Measurements from ENCODE around the gene CBFA2T3.

CBFA2T3 gene

GRCh38 chr16:88863426-88863825 is 113.6 kb downstream of the CBFA2T3 start:
- TF ChIP-seq, protein P1, sequence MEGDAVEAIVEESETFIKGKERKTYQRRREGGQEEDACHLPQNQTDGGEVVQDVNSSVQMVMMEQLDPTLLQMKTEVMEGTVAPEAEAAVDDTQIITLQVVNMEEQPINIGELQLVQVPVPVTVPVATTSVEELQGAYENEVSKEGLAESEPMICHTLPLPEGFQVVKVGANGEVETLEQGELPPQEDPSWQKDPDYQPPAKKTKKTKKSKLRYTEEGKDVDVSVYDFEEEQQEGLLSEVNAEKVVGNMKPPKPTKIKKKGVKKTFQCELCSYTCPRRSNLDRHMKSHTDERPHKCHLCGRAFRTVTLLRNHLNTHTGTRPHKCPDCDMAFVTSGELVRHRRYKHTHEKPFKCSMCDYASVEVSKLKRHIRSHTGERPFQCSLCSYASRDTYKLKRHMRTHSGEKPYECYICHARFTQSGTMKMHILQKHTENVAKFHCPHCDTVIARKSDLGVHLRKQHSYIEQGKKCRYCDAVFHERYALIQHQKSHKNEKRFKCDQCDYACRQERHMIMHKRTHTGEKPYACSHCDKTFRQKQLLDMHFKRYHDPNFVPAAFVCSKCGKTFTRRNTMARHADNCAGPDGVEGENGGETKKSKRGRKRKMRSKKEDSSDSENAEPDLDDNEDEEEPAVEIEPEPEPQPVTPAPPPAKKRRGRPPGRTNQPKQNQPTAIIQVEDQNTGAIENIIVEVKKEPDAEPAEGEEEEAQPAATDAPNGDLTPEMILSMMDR (conservative IDR thresholded peaks at IDR 0.05; ENCODE audit: control insufficient read depth, insufficient read depth, low read depth, low read length), result no peak
- no peak for DNase-seq (ENCODE audit: low read depth)

GRCh38 chr16:88862968-88863367 is 114.0 kb downstream of the CBFA2T3 start:
- no peak for DNase-seq (ENCODE audit: low read depth)
- TF ChIP-seq, protein P1 (conservative IDR thresholded peaks at IDR 0.05; ENCODE audit: control insufficient read depth, insufficient read depth, low read depth, low read length), result no peak
- H3K4me3 ChIP-seq (ENCODE audit: control insufficient read depth, low read depth, low read length), result no peak overlapping the region

More at GRCh38 chr16:88863426-88863825, 113.6 kb downstream of the CBFA2T3 start:
- H3K4me3 ChIP-seq (ENCODE audit: control insufficient read depth, low read depth, low read length), result no peak overlapping the region

GRCh38 chr16:88861359-88861758 is 115.6 kb downstream of the CBFA2T3 start:
- DNase-seq (ENCODE audit: low read depth), result no peak
- TF ChIP-seq, protein P1 (conservative IDR thresholded peaks at IDR 0.05; ENCODE audit: control insufficient read depth, insufficient read depth, low read depth, low read length), result no peak
- no peak overlapping the region for H3K4me3 ChIP-seq (ENCODE audit: control insufficient read depth, low read depth, low read length)

DNA sequence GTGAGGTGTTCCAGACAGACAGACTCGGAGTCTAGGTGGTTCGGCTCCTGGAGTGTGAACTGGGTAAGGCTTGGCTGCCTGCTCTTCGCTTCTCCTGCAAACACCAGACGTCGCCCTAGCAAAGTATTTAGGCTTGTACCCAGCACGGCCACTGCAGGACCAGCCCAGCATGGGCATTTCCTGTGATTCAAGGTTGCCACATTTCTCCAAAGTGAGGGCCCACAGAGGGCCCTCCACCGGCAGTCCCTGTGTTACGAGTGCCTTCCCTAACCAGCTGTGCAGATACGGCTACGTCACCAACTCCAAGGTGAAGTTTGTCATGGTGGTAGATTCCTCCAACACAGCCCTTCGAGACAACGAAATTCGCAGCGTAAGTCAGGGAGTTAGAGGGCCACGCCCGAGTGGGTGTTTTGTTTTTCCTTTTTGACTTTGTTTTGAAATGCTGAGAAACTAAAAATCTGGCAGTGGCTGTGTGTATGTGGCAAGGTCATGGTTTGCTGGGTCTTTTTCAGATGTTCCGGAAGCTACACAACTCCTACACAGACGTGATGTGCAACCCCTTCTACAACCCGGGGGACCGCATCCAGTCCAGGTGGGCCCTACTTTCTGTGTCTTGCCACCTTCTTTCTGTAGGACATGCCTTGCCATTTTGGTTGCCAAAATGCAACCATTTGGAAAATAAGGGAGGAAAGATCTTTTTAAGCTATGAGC is 117.5 kb downstream of the CBFA2T3 start:
- H3K4me3 ChIP-seq (ENCODE audit: control insufficient read depth, low read depth, low read length), result no peak overlapping the region
- no peak for DNase-seq (ENCODE audit: low read depth)
- TF ChIP-seq, protein P1 (conservative IDR thresholded peaks at IDR 0.05; ENCODE audit: control insufficient read depth, insufficient read depth, low read depth, low read length), result no peak

DNA sequence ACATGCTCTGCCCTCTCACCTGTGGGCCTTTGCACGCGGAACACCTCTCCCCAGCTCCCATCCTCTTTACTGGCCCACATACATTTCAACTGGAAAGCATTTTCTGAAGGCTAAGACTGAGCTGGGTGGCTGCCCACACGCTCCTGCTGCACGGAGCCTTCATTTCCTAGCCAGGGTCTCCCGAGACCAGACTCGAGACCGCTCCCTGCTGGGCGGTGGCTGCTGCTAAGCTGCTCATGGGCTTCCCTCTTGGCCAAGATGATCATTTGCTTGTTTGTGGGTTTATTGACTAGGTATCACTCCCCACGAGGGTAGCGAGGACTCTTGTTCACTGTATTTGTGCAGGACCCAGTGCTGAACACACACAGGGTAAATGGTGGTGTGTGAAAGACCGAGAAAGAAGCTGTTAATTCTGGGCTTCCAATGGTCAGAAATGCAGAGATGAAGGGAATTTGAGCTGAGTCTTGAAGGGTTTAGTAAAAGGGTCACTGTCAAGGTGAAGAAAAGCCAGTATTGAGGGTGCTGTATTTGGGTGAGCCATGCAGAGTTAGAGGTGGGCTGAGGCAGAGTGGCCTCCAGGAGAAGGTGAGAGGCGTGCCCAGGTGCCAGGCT is 119.2 kb downstream of the CBFA2T3 start:
- TF ChIP-seq, protein P1 (conservative IDR thresholded peaks at IDR 0.05; ENCODE audit: control insufficient read depth, insufficient read depth, low read depth, low read length), result peak; percentile 85
- peak; percentile 76 for DNase-seq (ENCODE audit: low read depth)
- H3K4me3 ChIP-seq (ENCODE audit: control insufficient read depth, low read depth, low read length), result peak overlapping the region; percentile 97

DNA sequence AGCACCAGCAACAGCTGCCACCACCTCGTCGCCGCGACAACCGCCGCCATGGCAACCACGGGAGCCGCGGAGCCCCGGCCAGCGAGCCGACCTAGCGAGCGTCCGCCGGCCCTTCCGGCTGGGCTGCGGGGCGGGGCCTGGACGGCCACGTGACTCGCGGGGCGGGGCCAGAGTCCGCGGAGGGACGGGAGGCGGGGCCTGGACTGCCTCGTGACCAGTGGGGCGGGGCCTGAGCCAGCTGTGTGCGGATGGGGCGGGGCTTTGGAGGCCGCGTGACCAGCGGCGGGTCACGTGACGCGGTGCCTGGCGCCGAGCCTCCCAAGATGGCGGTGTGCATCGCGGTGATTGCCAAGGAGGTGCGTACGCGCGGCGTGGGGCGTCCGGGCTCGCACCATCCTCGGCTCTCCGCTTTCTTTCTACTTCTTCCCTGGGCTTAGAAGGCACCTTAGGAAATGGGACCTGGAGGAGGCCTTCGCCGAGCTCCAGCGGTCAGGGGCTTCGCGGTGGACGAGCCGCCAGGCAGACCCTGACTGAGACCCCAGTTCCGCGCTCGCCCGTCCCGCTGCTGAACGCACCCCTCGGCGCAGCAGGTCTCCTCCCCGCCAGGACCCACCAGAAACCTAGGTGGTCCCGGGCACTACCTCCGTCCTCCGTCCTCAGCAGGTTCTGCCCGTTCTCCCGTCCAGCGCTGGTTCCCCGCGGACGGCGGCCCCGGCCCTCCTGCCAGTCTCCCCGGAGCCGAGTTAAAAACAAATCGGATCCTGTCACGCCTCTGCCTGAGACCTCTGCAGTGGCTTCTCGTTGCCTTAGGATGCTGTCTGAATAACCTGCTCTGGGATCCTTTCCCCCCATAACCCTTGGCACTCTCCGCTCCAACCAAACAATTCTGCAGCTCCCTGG is 119.9 kb downstream of the CBFA2T3 start, which contains the start of the genes GALNS and TRAPPC2L:
GALNS (minus strand) TSS at position 120 of the 900 bp plus-strand sequence; CDS start at position 50, 70 bp downstream.
TRAPPC2L (plus strand) TSS at position 300 of the 900 bp plus-strand sequence; CDS start at position 324, 24 bp downstream.
- peak within 1 kb of the TSS; percentile 97 for H3K4me3 ChIP-seq (ENCODE audit: control insufficient read depth, low read depth, low read length)
- peak; percentile 91 for DNase-seq (ENCODE audit: low read depth)
- TF ChIP-seq, protein P1 (conservative IDR thresholded peaks at IDR 0.05; ENCODE audit: control insufficient read depth, insufficient read depth, low read depth, low read length), result no peak
